PC-9 (cell line): Measurements from ENCODE around the gene KLK5.

Source experiments
- CTCF ChIP-seq: fragments of 200-600 bp; sonication (generic); conservative IDR thresholded peaks from 2 replicates; pipeline ENCODE4 v1.6.1; 2017; ENCODE audit warnings: mixed run types, antibody characterized with exemption, mild to moderate bottlenecking, moderate library complexity
- EZH2 ChIP-seq: fragments of 200-600 bp; sonication (generic); IDR thresholded peaks from 2 replicates; pipeline ENCODE4 v1.8.0; 2017; ENCODE audit warnings: antibody characterized with exemption, low read depth

- TF ChIP-seq CTCF: no peak
- no peak for TF ChIP-seq EZH2
These were observed 58.1 kb downstream of the KLK5 start for GRCh38 chr19:50894478-50895356.
